DLD1 (cell line): ENCODE measurements around the gene REPIN1.

Experiments used
- in situ Hi-C: cut with HindIII; loops from 2 replicates; pipeline ENCODE4 v1.10.0; 2017; ENCODE audit warnings: low sequenced_read_pairs

Gene REPIN1

GRCh38 chr7:150336746-150337145 is 31.9 kb upstream of the REPIN1 start:
- in situ Hi-C loops: no loop called here

GRCh38 chr7:150337179-150337578 is 31.4 kb upstream of the REPIN1 start:
- in situ Hi-C loops: no loop called here

GRCh38 chr7:150337659-150338081 is 31.0 kb upstream of the REPIN1 start:
- in situ Hi-C loops: no loop called here

GRCh38 chr7:150338166-150338829 is 30.3 kb upstream of the REPIN1 start:
- in situ Hi-C loops: no loop called here

DNA sequence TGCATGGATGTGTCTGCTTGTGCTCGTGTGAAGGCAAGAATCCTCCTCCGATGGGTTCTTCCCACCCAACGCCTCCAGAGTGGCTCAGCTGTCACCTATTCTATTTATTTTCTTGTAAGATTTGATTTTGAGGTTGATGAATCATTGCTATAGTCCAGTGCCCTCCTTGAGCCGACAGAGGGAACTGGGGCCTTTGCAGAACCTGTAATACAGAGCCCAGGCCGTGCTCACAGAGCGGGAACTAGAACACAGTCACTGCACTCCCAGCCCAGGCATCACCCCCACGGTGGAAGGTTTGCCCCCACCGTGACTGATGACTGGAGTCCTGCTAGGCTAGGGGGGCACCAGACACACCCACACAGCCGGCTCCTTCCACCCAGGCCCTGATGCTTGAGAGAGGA is 29.2 kb upstream of the REPIN1 start:
- in situ Hi-C loops: no loop called here

GRCh38 chr7:150340024-150340749 is 28.4 kb upstream of the REPIN1 start:
- in situ Hi-C loops: no loop called here

GRCh38 chr7:150340875-150341262 is 27.8 kb upstream of the REPIN1 start:
- in situ Hi-C loops: no loop called here

DNA sequence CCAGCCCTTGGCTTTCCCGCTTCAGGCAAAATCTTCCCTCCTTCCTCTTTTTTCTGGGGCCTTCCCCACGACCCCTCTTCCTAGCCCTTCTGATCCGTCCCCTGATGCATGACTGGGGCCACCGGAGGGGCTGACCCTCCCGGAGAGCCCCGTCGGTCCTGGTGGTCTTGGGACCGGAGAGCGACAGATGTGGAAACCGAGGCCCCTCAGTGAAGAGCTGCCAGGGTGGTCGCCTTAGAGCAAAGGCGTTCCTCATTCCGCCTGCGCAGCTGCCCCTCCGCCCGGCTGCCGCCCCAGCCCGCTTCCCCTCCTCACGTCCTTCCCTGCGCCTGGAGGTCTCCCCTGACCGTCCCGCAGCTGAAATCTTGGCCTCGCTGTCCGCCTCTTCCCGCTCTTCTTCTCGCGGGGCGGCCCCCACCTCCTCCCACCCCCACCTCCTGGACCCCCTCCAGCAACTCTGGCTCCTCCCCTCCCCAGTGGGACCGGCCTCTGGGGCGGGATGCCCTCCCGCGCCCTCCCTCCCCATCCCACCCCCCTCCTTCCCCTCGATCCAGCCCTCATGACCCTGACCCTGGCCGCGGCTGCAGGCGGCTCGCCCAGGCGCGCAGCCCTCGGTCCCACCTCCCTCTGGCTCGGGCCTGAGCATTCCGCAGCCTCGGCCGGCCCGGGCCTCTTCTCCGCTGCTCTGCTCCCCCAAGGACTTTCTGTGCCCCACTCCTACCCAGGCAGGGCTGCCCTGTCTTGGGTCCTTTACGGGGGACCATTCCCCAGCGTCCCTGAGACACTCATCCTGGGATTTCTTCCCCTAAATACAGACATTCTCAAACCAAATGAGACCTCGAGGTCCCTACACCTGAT is 27.1 kb upstream of the REPIN1 start, which contains the start of gene RARRES2:
RARRES2 (minus strand) TSS at position 367 of the 858 bp plus-strand sequence. CDS start 1,020 bp downstream, outside the sequence.
- in situ Hi-C loops: no loop called here

GRCh38 chr7:150342121-150342408 is 26.6 kb upstream of the REPIN1 start:
- in situ Hi-C loops: no loop called here

GRCh38 chr7:150343225-150343624 is 25.4 kb upstream of the REPIN1 start:
- in situ Hi-C loops: no loop called here

GRCh38 chr7:150344299-150344698 is 24.3 kb upstream of the REPIN1 start:
- in situ Hi-C loops: no loop called here

- in situ Hi-C loops: no loop called here
These were observed 23.6 kb upstream of the REPIN1 start for GRCh38 chr7:150345012-150345411.

DNA sequence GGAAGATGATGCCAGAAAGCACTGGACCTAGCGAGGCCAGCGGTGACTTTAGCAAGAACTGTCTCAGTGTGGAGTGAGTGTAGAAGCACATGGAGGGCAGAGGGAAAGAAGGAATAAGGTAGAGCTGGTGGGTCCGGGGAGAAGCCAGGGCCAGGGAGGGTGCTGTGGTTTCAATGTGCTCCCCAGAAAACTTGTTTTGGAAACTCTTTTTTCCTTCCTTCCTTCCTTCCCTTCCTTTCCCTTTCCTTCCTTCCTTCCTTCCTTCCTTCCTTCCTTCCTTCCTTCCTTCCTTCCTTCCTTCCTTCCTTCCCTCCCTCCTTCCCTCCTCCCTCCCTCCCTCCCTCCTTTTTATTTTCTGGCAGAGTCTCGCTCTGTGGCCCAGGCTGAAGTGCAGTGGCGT is 21.7 kb upstream of the REPIN1 start:
- in situ Hi-C loops: no loop called here

DNA sequence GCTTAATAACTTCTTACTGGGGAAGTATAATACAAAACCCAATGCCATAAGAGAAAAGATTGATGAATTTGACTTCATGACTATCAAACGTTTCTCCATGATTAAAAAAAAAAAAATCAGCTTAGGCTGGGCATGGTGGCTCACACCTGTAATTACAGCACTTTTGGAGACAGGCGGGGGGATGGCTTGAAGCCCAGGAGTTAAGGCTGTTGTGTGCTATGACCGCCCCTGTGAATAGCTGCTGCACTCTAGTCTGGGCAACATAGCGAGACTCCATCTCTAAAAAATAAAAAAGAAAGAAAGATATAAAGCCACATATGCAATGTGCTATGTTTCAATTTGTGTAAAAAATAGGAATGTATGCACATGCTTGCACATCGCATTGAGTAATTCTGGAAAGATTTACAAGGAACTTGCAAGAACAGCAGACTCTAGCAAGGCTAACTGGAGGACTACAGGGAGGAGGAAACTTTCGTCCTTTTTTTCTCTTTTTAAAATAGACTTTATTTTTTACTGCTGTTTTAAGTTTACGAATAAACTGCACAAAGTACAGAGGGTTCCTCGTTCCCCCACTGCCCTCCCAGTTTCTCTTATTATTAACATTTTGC is 16.9 kb upstream of the REPIN1 start:
- in situ Hi-C loops: no loop called here

GRCh38 chr7:150355666-150356059 is 13.0 kb upstream of the REPIN1 start:
- in situ Hi-C loops: no loop called here

DNA sequence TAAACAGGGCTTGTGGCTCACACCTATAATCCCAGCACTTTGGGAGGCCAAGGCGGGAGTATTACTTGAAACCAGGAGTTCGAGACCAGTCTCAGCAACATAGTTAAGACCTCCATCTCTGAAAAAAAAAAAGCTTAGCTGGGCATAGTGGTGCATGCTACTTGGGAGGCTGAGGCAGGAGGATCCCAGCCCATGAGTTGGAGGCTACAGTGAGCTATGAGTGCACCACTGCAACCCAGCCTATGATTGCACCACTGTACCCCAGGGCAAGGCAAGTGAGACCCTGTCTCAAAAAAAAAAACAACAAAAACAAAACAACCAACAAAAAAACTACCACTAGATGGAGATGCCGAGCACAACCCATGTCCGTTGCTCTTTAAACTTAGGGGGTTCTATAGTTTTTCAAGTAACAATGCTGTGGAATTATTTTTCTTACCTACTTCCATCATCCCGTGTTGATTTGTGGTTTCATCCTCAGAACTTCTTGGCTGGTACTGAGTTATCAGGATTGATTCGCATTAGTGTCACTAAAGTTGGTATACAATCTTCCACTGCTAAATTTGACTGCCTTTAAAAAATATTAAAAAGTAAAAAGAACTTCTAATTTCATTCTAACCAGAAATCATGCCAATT is 12.2 kb upstream of the REPIN1 start:
- in situ Hi-C loops: no loop called here

DNA sequence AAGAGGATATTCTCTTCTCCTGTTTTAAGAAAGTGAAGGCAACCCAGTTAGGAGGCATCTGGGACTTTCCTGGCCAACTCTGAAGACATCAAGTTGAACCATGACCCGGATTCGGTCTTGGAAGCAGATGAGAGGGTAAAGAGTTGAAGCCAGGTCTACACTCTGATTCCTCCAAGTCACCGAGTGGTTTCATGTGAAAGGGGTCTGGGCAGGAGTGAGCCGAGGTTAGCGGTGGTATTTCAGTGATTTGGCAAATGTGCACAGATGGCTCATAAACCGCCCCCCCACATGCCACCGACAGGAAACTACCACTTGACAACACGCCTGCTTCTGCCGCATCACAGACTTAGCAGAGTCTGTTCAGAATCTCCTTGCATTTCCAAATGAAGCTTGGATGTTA is 11.4 kb upstream of the REPIN1 start:
- in situ Hi-C loops: no loop called here

DNA sequence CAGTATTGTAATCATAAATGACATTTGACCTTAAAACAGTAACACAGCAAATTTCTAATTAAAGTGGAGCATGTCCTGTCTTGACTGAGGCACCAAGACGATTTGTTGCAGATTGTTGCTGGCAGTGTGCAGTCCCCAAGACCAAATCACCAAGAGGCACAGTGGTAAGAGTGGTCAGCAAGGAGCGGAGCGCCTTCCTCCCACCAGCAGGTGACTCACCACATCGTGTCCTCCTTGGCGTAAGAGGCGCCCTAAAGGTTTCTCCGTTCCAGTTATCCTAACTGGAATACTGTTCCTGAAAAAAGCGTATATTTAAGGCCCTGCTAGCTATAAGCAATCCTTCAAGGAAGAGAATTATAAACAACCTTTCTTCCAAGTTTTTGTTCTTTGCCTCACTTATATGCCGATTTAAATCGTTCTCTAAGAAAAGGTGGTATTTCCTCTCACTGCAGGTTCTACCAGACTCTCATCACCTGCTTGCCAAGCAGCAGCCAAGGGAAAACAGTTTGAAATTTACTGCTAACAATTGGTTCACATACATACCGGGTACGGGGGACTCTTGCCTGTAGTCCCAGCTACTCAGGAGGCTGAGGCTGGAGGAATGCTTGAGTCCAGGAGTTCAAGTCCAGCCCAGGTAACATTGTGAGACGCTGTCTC is 10.7 kb upstream of the REPIN1 start:
- in situ Hi-C loops: no loop called here

- in situ Hi-C loops: no loop called here
These were observed 10.2 kb upstream of the REPIN1 start for GRCh38 chr7:150358433-150358832.

DNA sequence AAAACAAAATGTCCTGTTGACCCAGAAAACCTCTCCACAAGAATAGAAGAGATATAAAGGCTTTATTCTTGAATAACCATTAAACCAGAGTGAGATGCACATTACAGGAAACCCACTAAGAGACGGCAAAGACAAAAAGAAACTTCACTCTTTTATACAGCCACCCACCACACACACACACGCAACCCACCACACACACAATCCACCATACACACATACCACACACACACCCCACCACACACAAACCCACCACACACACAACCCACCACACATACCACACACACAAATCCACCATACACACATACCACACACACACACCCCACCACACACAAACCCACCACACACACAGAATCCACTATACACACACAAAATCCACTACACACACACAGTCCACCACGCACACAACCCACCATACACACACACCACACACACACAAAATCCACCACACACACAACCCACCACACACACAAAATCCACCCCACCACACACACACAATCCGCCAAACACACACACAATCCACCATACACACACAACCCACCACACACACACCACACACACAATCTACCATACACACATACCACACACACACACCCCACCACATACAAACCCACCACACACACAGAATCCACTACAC is 9.5 kb upstream of the REPIN1 start:
- in situ Hi-C loops: no loop called here
